HepG2 (cell line): ENCODE data around the gene SNX27.

Experiments
- CBX2 ChIP-seq, 2 experiments: fragments of 200-600 bp in 1 of 2; sonication (generic); formaldehyde crosslinking in 1 of 2; IDR thresholded peaks; 2 replicates each; pipeline versions ENCODE4 v1.7.0 to v1.8.1; 2018 to 2022; ENCODE audit warnings: low read depth in 2 of 2, low read length in 1 of 2, mild to moderate bottlenecking in 1 of 2, missing genetic modification reagents in 1 of 2
- FOXP1 ChIP-seq, 2 experiments: fragments of 450-650 bp in 1 of 2; IDR thresholded peaks; 2 replicates each; pipeline ENCODE4 v1.6.1; 2017 to 2018; ENCODE audit warnings: antibody characterized with exemption in 1 of 2
- GABPB1 ChIP-seq: IDR thresholded peaks from 2 replicates; pipeline ENCODE4 v1.6.1; 2016; ENCODE audit warnings: mild to moderate bottlenecking, missing genetic modification reagents, moderate library complexity, missing compliant biosample characterization
- JUNB ChIP-seq: sonication (generic); formaldehyde crosslinking; IDR thresholded peaks from 2 replicates; pipeline ENCODE4 v1.8.0; 2022; ENCODE audit warnings: missing genetic modification reagents, mild to moderate bottlenecking, borderline replicate concordance
- POLR2A ChIP-seq, 2 experiments: IDR thresholded peaks; 2 replicates each; pipeline ENCODE4 v1.6.1; 2011; ENCODE audit warnings: low read depth in 2 of 2, low read length in 2 of 2, mild to moderate bottlenecking in 1 of 2, moderate library complexity in 1 of 2; ENCODE audit not compliant: insufficient read depth in 1 of 2
- POLR2AphosphoS5 ChIP-seq: IDR thresholded peaks from 2 replicates; pipeline ENCODE4 v1.6.1; 2012; ENCODE audit warnings: low read depth, low read length
- SRSF9 ChIP-seq: fragments of 200-400 bp; formaldehyde crosslinking; IDR thresholded peaks from 2 replicates; pipeline ENCODE4 v1.6.1; 2018; ENCODE audit warnings: borderline replicate concordance, mild to moderate bottlenecking, low read depth, low read length; ENCODE audit not compliant: insufficient read depth, poor library complexity, severe bottlenecking
- TOE1 ChIP-seq: sonication (generic); formaldehyde crosslinking; IDR thresholded peaks from 2 replicates; pipeline ENCODE4 v1.4.0; 2020; ENCODE audit warnings: mild to moderate bottlenecking, missing genetic modification reagents
- ZEB1 ChIP-seq: IDR thresholded peaks from 2 replicates; pipeline ENCODE4 v1.6.1; 2012; ENCODE audit warnings: mild to moderate bottlenecking, low read depth, inconsistent platforms; ENCODE audit not compliant: insufficient replicate concordance
- ZNF772 ChIP-seq: sonication (generic); formaldehyde crosslinking; IDR thresholded peaks from 2 replicates; pipeline ENCODE4 v1.5.0; 2020; ENCODE audit warnings: mild to moderate bottlenecking, missing genetic modification reagents
- ZNF788 ChIP-seq: sonication (generic); formaldehyde crosslinking; IDR thresholded peaks from 2 replicates; pipeline ENCODE4 v1.5.0; 2020; ENCODE audit warnings: mild to moderate bottlenecking, missing genetic modification reagents, borderline replicate concordance
- TF ChIP-seq, protein P1 (sequence below): sonication (generic); formaldehyde crosslinking; IDR thresholded peaks from 2 replicates; pipeline ENCODE4 v1.5.0; 2020; ENCODE audit warnings: mild to moderate bottlenecking, missing genetic modification reagents, moderate library complexity

DNA sequence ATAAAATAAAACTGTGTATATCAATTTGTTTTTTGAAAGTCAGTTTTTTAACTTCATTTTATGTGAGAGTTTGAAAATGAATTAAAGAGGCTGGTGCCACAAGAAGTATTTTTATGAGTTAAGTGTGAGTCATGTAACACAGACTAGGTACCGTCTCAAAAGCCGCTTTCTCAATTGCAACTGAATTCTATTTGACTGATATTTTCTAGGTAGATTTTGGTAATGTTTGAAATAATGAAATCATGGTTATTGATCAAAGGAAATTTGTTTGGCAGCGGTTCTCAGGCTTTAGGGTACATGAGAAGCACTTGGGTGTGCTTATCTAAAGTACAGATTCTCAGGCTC lies 4.6 kb downstream of the SNX27 start:
- no peak for TF ChIP-seq JUNB (CRISPR knock-in tag)
- TF ChIP-seq POLR2AphosphoS5: no peak
- TF ChIP-seq, protein P1, sequence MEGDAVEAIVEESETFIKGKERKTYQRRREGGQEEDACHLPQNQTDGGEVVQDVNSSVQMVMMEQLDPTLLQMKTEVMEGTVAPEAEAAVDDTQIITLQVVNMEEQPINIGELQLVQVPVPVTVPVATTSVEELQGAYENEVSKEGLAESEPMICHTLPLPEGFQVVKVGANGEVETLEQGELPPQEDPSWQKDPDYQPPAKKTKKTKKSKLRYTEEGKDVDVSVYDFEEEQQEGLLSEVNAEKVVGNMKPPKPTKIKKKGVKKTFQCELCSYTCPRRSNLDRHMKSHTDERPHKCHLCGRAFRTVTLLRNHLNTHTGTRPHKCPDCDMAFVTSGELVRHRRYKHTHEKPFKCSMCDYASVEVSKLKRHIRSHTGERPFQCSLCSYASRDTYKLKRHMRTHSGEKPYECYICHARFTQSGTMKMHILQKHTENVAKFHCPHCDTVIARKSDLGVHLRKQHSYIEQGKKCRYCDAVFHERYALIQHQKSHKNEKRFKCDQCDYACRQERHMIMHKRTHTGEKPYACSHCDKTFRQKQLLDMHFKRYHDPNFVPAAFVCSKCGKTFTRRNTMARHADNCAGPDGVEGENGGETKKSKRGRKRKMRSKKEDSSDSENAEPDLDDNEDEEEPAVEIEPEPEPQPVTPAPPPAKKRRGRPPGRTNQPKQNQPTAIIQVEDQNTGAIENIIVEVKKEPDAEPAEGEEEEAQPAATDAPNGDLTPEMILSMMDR: no peak
- no peak for TF ChIP-seq SRSF9
- TF ChIP-seq FOXP1 (IDR thresholded peaks at IDR 0.05): no peak
- TF ChIP-seq FOXP1 (CRISPR knock-in tag; IDR thresholded peaks at IDR 0.05): no peak
- no peak for TF ChIP-seq GABPB1 (CRISPR knock-in tag)
- TF ChIP-seq ZNF772: no peak
- no peak for TF ChIP-seq TOE1 (CRISPR knock-in tag)
- TF ChIP-seq ZEB1: no peak
- no peak for TF ChIP-seq ZNF788 (CRISPR knock-in tag)
- TF ChIP-seq CBX2 (IDR thresholded peaks at IDR 0.05; ENCODE audit: low read depth, low read length): no peak
- TF ChIP-seq CBX2 (CRISPR knock-in tag; IDR thresholded peaks at IDR 0.05; ENCODE audit: low read depth): no peak
- TF ChIP-seq POLR2A (IDR thresholded peaks at IDR 0.05; ENCODE audit: insufficient read depth in 1 of 2, low read depth in 2 of 2, low read length in 2 of 2): no peak
